GM12878 (cell line): ENCODE data around the gene STK11. TPM values are rescaled to one million over a fixed set of nuclear protein-coding genes. Genes with fewer than 3 reads are reported as not detected.

Source experiments
- ATAC-seq: fragments of 200-7000 bp; cut with Tn5 transposase; 3 replicates; pipeline ENCODE4 v1.9.1; 2020; ENCODE audit warnings: mild to moderate bottlenecking, moderate library complexity
- BruUV-seq: library from RNA; stranded (reverse); fragments of 400-500 nt; replicated peaks from 2 replicates; lab custom pipeline; 2021; lab: Mats Ljungman, UMichigan
- CTCF ChIA-PET: fragments of 300-600 bp; sonication (Branson Sonifier 250); formaldehyde crosslinking; extraction: SDS; loops from one replicate; lab custom pipeline; 2021; ENCODE audit warnings: inconsistent platforms; lab: Yijun Ruan, JAX
- POLR2A ChIA-PET: fragments of 350-600 bp; formaldehyde crosslinking; extraction: SDS; loops from one replicate; lab custom pipeline; 2021; ENCODE audit warnings: inconsistent platforms; lab: Charles Lee
- RAD21 ChIA-PET: fragments of 300-600 bp; sonication (Branson Sonifier 250); formaldehyde crosslinking; loops from one replicate; lab custom pipeline; 2023; ENCODE audit warnings: antibody characterized with exemption; ENCODE audit not compliant: unreplicated experiment; lab: Charles Lee
- SMC1A ChIA-PET: fragments of 300-600 bp; sonication (Branson Sonifier 250); formaldehyde crosslinking; loops from one replicate; lab custom pipeline; 2023; ENCODE audit not compliant: unreplicated experiment, uncharacterized antibody; lab: Charles Lee
- DNase-seq: peaks from one replicate; pipeline ENCODE4 v3.0.0-alpha.2; 2011; ENCODE audit warnings: low read depth, low spot score
- FAIRE-seq: peaks from 3 replicates; lab custom pipeline; 2011; peaks lifted over from hg19 to GRCh38; lab: Jason Lieb, UNC
- H2AFZ ChIP-seq: 2 replicates; pipeline ENCODE4 v1.6.0; 2011; ENCODE audit warnings: low read depth, low read length, control low read depth; ENCODE audit not compliant: control insufficient read depth
- H3K27ac ChIP-seq: 2 replicates; pipeline ENCODE4 v1.5.1; 2011; ENCODE audit warnings: control low read depth; ENCODE audit not compliant: control insufficient read depth, insufficient read depth
- H3K27me3 ChIP-seq, 2 experiments: replicated peaks in 1 of 2; 2 replicates each; pipeline versions ENCODE4 v1.6.0 to v1.6.1; 2011; ENCODE audit warnings: low read length in 1 of 2; ENCODE audit not compliant: control insufficient read depth in 2 of 2, insufficient read depth in 2 of 2
- H3K36me3 ChIP-seq, 2 experiments: 2 replicates each; pipeline ENCODE4 v1.5.1; 2011; ENCODE audit warnings: low read length in 1 of 2; ENCODE audit not compliant: control insufficient read depth in 2 of 2, insufficient read depth in 2 of 2
- H3K4me1 ChIP-seq: 2 replicates; pipeline ENCODE4 v1.6.1; 2011; ENCODE audit warnings: mild to moderate bottlenecking, low read length, moderate library complexity, mixed read lengths; ENCODE audit not compliant: control insufficient read depth, insufficient read depth
- H3K4me2 ChIP-seq: 2 replicates; pipeline ENCODE4 v1.6.0; 2011; ENCODE audit warnings: control low read depth; ENCODE audit not compliant: control insufficient read depth, insufficient read depth
- H3K4me3 ChIP-seq: fragments of 200-600 bp; sonication (generic); 2 replicates; pipeline ENCODE4 v1.5.1; 2016
- H3K79me2 ChIP-seq: 2 replicates; pipeline ENCODE4 v1.6.0; 2011; ENCODE audit warnings: low read length; ENCODE audit not compliant: control insufficient read depth, insufficient read depth
- H3K9ac ChIP-seq: 2 replicates; pipeline ENCODE4 v1.8.0; 2011; ENCODE audit warnings: low read length, control low read depth, mixed read lengths; ENCODE audit not compliant: control insufficient read depth, insufficient read depth
- H3K9me3 ChIP-seq: replicated peaks from 3 replicates; pipeline ENCODE4 v1.5.1; 2011; ENCODE audit warnings: mild to moderate bottlenecking, low read length; ENCODE audit not compliant: control insufficient read depth, insufficient read depth
- H4K20me1 ChIP-seq: 2 replicates; pipeline ENCODE4 v1.6.0; 2011; ENCODE audit not compliant: control insufficient read depth, insufficient read depth
- BACH1 ChIP-seq: fragments of 450-650 bp; IDR thresholded peaks from 2 replicates; pipeline ENCODE4 v1.6.1; 2017; ENCODE audit warnings: mild to moderate bottlenecking, borderline replicate concordance
- IKZF2 ChIP-seq, 2 experiments: fragments of 450-650 bp; IDR thresholded peaks; 2 replicates each; pipeline ENCODE4 v1.6.1; 2017; ENCODE audit warnings: mild to moderate bottlenecking in 2 of 2, moderate library complexity in 2 of 2
- MLLT1 ChIP-seq: fragments of 450-650 bp; IDR thresholded peaks from 2 replicates; pipeline ENCODE4 v1.6.1; 2016; ENCODE audit warnings: mild to moderate bottlenecking
- PML ChIP-seq: IDR thresholded peaks from 2 replicates; pipeline ENCODE4 v1.6.1; 2012; ENCODE audit warnings: low read length, inconsistent platforms
- TBL1XR1 ChIP-seq: IDR thresholded peaks from 2 replicates; pipeline ENCODE4 v1.6.1; 2012; ENCODE audit warnings: low read depth, low read length, improper control_type of control experiment
- whole genome bisulfite sequencing: methylation state at CpG from one replicate; pipeline ENCODE4 v1.1.6; 2016; ENCODE audit warnings: low lambda C conversion rate; ENCODE audit not compliant: insufficient replicate concordance, insufficient coverage; ENCODE audit errors: missing lambda C conversion rate; 5-methylcytosine and 5-hydroxymethylcytosine counted together
- in situ Hi-C: fragments of 300-500 bp; cut with MboI; formaldehyde crosslinking; loops from 9 replicates; pipeline ENCODE4 v1.14.3; 2018; ENCODE audit warnings: mixed read lengths
- intact Hi-C: fragments of 100-400 bp; cut with micrococcal nuclease; formaldehyde crosslinking; loops from one replicate; pipeline ENCODE4 v1.14.2; 2022; ENCODE audit not compliant: unreplicated experiment
- polyA plus RNA-seq, 11 experiments: library from polyadenylated mRNA; depleted of rRNA in 4 of 11; unstranded in 6 of 11; stranded (reverse) in 5 of 11; fragments of >200 nt; fragmentation: Nextera tagmentation in 4 of 11; fragmentation: Illumina TruSeq in 1 of 11; extraction: Ambion mirVana in 4 of 11; extraction: Trizol in 1 of 11; gene quantifications; 1 replicate in 1 of 11; 2 replicates in 10 of 11; pipeline versions ENCODE4 v1.2.1 to v1.2.3, GENCODE V29; 2011 to 2016; ENCODE audit warnings: inconsistent platforms in 2 of 11, missing spikeins in 2 of 11, low read depth in 1 of 11
- total RNA-seq, 4 experiments: library from RNA; depleted of rRNA in 3 of 4; stranded (reverse); fragments of >200 nt in 3 of 4; fragmentation: Illumina TruSeq in 1 of 4; extraction: Trizol in 1 of 4; gene quantifications; 2 replicates each; pipeline versions ENCODE4 v1.2.1 to v1.2.3, GENCODE V29; 2013 to 2021
- TF ChIP-seq, protein P1 (sequence below): fragments of 450-650 bp; formaldehyde crosslinking; IDR thresholded peaks from 2 replicates; pipeline ENCODE4 v1.5.0; 2022; ENCODE audit warnings: mild to moderate bottlenecking, missing genetic modification characterization

STK11 gene
- total and polyA plus RNA-seq, 10 of the 15 experiments (the other 5 are each of a cell fraction or from before 2014, with no cell fraction given), result 0.33 to 71.0 (median 23.8) TPM

- no peak for FAIRE-seq
- Histone ChIP-seq H3K4me1 (peaks cover 16% of the 10 kb centered on the region), H4K20me1 (no peaks in the 10 kb centered on the region), H3K27me3 (no peaks in the 10 kb centered on the region), H3K9me3 (peaks cover 1% of the 10 kb centered on the region; the same call in 1 of the 3 replicates), H3K79me2 (peaks cover 51% of the 10 kb centered on the region), H3K4me3 (peak overlapping the region; percentile 95), H3K36me3 (peaks cover 0 to 3% of the 10 kb centered on the region in 2 experiments; a peak in 2 of 4 replicates), H3K9ac (peak overlapping the region; percentile 96), H3K4me2 (peak overlapping the region; percentile 85), H2AFZ (no peak overlapping the region), H3K27ac (peak overlapping the region; percentile 83; the same call in 1 of the 2 replicates)
- TSS peak; percentile 65 for BruUV-seq
- ChIA-PET RAD21 (no interaction called here), POLR2A (interaction anchor here (0.6 kb wide), 1 partner anchor 90 kb away, joined by 5 read pairs; no protein-coding TSS in a partner anchor), CTCF (no interaction called here), SMC1A (no interaction called here)
- intact Hi-C loops (loop anchor here (5.0 kb wide), 1 partner anchor 40 kb away; no protein-coding TSS in a partner anchor), in situ Hi-C loops (no loop called here)
- no peak for ATAC-seq
- 20% methylated on average over 36 of the region's 36 CpGs for WGBS
- TF ChIP-seq IKZF2 (IDR thresholded peaks at IDR 0.05), result no peak
- 0 out of 2 replicates have a peak, but pooled peaks have one; percentile 37 for TF ChIP-seq MLLT1
- TF ChIP-seq PML, result no peak
- no peak for TF ChIP-seq TBL1XR1
- TF ChIP-seq BACH1, result no peak
- TF ChIP-seq, protein P1, sequence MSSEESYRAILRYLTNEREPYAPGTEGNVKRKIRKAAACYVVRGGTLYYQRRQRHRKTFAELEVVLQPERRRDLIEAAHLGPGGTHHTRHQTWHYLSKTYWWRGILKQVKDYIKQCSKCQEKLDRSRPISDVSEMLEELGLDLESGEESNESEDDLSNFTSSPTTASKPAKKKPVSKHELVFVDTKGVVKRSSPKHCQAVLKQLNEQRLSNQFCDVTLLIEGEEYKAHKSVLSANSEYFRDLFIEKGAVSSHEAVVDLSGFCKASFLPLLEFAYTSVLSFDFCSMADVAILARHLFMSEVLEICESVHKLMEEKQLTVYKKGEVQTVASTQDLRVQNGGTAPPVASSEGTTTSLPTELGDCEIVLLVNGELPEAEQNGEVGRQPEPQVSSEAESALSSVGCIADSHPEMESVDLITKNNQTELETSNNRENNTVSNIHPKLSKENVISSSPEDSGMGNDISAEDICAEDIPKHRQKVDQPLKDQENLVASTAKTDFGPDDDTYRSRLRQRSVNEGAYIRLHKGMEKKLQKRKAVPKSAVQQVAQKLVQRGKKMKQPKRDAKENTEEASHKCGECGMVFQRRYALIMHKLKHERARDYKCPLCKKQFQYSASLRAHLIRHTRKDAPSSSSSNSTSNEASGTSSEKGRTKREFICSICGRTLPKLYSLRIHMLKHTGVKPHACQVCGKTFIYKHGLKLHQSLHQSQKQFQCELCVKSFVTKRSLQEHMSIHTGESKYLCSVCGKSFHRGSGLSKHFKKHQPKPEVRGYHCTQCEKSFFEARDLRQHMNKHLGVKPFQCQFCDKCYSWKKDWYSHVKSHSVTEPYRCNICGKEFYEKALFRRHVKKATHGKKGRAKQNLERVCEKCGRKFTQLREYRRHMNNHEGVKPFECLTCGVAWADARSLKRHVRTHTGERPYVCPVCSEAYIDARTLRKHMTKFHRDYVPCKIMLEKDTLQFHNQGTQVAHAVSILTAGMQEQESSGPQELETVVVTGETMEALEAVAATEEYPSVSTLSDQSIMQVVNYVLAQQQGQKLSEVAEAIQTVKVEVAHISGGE (CRISPR knock-in tag), result no peak
- no peak for DNase-seq
These were observed 33.0 kb upstream of the STK11 start for GRCh38 chr19:1172353-1173158.
